H1 (cell line): ENCODE results near the gene CST8. TPM values are rescaled to one million over a fixed set of nuclear protein-coding genes. Genes with fewer than 3 reads are reported as not detected.

Experiments used
- CTCF ChIA-PET: fragments of 300-600 bp; sonication (Branson Sonifier 250); formaldehyde crosslinking; loops from one replicate; lab custom pipeline; 2021; ENCODE audit not compliant: partially characterized antibody; lab: Charles Lee
- POLR2A ChIA-PET: fragments of 300-600 bp; sonication (Branson Sonifier 250); formaldehyde crosslinking; loops from one replicate; lab custom pipeline; 2021; ENCODE audit warnings: inconsistent platforms; ENCODE audit not compliant: partially characterized antibody; lab: Charles Lee
- DNase-seq, 2 experiments: peaks; one replicate each; pipeline versions ENCODE4 v3.0.0 to v3.0.0-alpha.2; 2010 to 2022; ENCODE audit warnings: low spot score in 2 of 2, low read depth in 1 of 2, mixed read lengths in 1 of 2
- FAIRE-seq: peaks from 2 replicates; lab custom pipeline; 2011; peaks lifted over from hg19 to GRCh38; lab: Jason Lieb, UNC
- H2AFZ ChIP-seq: 2 replicates; pipeline ENCODE4 v1.8.1; 2012; ENCODE audit warnings: low read length, inconsistent platforms
- H2AK5ac ChIP-seq: 2 replicates; pipeline ENCODE4 v1.6.1; 2013; ENCODE audit warnings: low read depth, low read length
- H2BK120ac ChIP-seq: replicated peaks from 2 replicates; pipeline ENCODE3; 2013; ENCODE audit warnings: low read depth, low read length, inconsistent platforms
- H2BK12ac ChIP-seq: 2 replicates; pipeline ENCODE4 v1.6.1; 2013; ENCODE audit warnings: low read depth, low read length
- H2BK15ac ChIP-seq: 2 replicates; pipeline ENCODE4 v1.6.1; 2013; ENCODE audit warnings: low read length
- H2BK20ac ChIP-seq: 2 replicates; pipeline ENCODE4 v1.6.1; 2013; ENCODE audit warnings: low read length
- H2BK5ac ChIP-seq: 2 replicates; pipeline ENCODE4 v1.6.1; 2013; ENCODE audit warnings: low read depth, low read length
- H3K14ac ChIP-seq: 2 replicates; pipeline ENCODE4 v1.6.1; 2013; ENCODE audit warnings: inconsistent platforms; ENCODE audit not compliant: insufficient read length
- H3K18ac ChIP-seq: 2 replicates; pipeline ENCODE4 v1.6.1; 2013; ENCODE audit warnings: low read length; ENCODE audit errors: extremely low read depth
- H3K23ac ChIP-seq: 2 replicates; pipeline ENCODE4 v1.6.1; 2013; ENCODE audit warnings: inconsistent platforms; ENCODE audit not compliant: insufficient read length
- H3K23me2 ChIP-seq: 2 replicates; pipeline ENCODE4 v1.6.1; 2013; ENCODE audit warnings: low read depth, low read length
- H3K27ac ChIP-seq: 2 replicates; pipeline ENCODE4 v1.6.1; 2011; ENCODE audit warnings: low read depth, low read length, inconsistent platforms
- H3K27me3 ChIP-seq, 4 experiments: replicated peaks in 1 of 4; 1 replicate in 1 of 4; 2 replicates in 3 of 4; pipeline versions ENCODE4 v1.6.1 to v1.8.1; 2011 to 2013; ENCODE audit warnings: low read length in 3 of 4, mild to moderate bottlenecking in 3 of 4, inconsistent platforms in 2 of 4, mixed read lengths in 2 of 4, moderate library complexity in 1 of 4; ENCODE audit not compliant: control insufficient read depth in 3 of 4, insufficient read depth in 3 of 4; ENCODE audit errors: extremely low read depth in 1 of 4
- H3K36me3 ChIP-seq, 4 experiments: 2 replicates each; pipeline versions ENCODE4 v1.6.1 to v1.8.1; 2011 to 2013; ENCODE audit warnings: mild to moderate bottlenecking in 4 of 4, low read length in 3 of 4, moderate library complexity in 2 of 4, control low read depth in 1 of 4, inconsistent platforms in 1 of 4; ENCODE audit not compliant: insufficient read depth in 4 of 4, control insufficient read depth in 2 of 4
- H3K4ac ChIP-seq: replicated peaks from 2 replicates; pipeline ENCODE3; 2013; ENCODE audit warnings: low read length, low read depth, mixed read lengths, inconsistent platforms; ENCODE audit not compliant: insufficient read length
- H3K4me1 ChIP-seq, 4 experiments: replicated peaks in 1 of 4; 1 replicate in 1 of 4; 2 replicates in 3 of 4; pipeline versions ENCODE4 v1.6.1 to v1.8.1; 2011 to 2013; ENCODE audit warnings: low read length in 3 of 4, inconsistent platforms in 2 of 4, mixed read lengths in 1 of 4; ENCODE audit not compliant: insufficient read depth in 4 of 4, control insufficient read depth in 3 of 4
- H3K4me2 ChIP-seq, 2 experiments: 2 replicates each; pipeline versions ENCODE4 v1.6.1 to v1.8.1; 2011 to 2013; ENCODE audit warnings: low read depth in 2 of 2, low read length in 2 of 2, control low read depth in 1 of 2, inconsistent platforms in 1 of 2, mild to moderate bottlenecking in 1 of 2; ENCODE audit not compliant: insufficient read depth in 1 of 2
- H3K4me3 ChIP-seq, 4 experiments: fragments of 200-600, 300-600 bp in 1 of 4; sonication (generic), shearing (Covaris generic), sonication (Bioruptor Twin) in 1 of 4; 2 replicates each; pipeline versions ENCODE4 v1.5.1 to v1.8.1; 2011 to 2016; ENCODE audit warnings: low read length in 4 of 4, low read depth in 3 of 4, control low read depth in 2 of 4, inconsistent platforms in 2 of 4, mild to moderate bottlenecking in 2 of 4, mixed read lengths in 1 of 4, moderate library complexity in 1 of 4; ENCODE audit not compliant: insufficient read depth in 2 of 4; ENCODE audit errors: extremely low read depth in 1 of 4
- H3K56ac ChIP-seq: replicated peaks from 2 replicates; pipeline ENCODE3; 2013; ENCODE audit warnings: low read depth, mild to moderate bottlenecking, mixed read lengths, low read length, inconsistent platforms; ENCODE audit not compliant: insufficient read length
- H3K79me1 ChIP-seq: 2 replicates; pipeline ENCODE4 v1.6.1; 2013; ENCODE audit warnings: low read depth, low read length, control low read depth
- H3K79me2 ChIP-seq, 2 experiments: 2 replicates each; pipeline versions ENCODE4 v1.6.1 to v1.8.1; 2012 to 2013; ENCODE audit warnings: low read length in 2 of 2, mild to moderate bottlenecking in 2 of 2, inconsistent platforms in 1 of 2; ENCODE audit not compliant: insufficient read depth in 2 of 2, control insufficient read depth in 1 of 2
- H3K9ac ChIP-seq, 4 experiments: replicated peaks in 1 of 4; 1 replicate in 1 of 4; 2 replicates in 3 of 4; pipeline versions ENCODE4 v1.6.1 to v1.8.1; 2011 to 2013; ENCODE audit warnings: low read depth in 3 of 4, low read length in 3 of 4, control low read depth in 2 of 4, mild to moderate bottlenecking in 2 of 4, moderate library complexity in 2 of 4, inconsistent platforms in 1 of 4; ENCODE audit errors: extremely low read depth in 1 of 4
- H3K9me3 ChIP-seq, 2 experiments: 2 replicates each; pipeline versions ENCODE4 v1.6.1 to v1.8.1; 2012 to 2013; ENCODE audit warnings: mild to moderate bottlenecking in 2 of 2, moderate library complexity in 2 of 2, control low read depth in 1 of 2, inconsistent platforms in 1 of 2, low read depth in 1 of 2, low read length in 1 of 2, mixed read lengths in 1 of 2; ENCODE audit not compliant: insufficient read depth in 2 of 2
- H4K20me1 ChIP-seq, 2 experiments: replicated peaks in 1 of 2; 2 replicates each; pipeline versions ENCODE3 to v1.8.1; 2011 to 2013; ENCODE audit warnings: inconsistent platforms in 2 of 2, low read length in 2 of 2, mild to moderate bottlenecking in 1 of 2; ENCODE audit not compliant: insufficient read depth in 2 of 2, control insufficient read depth in 1 of 2
- H4K5ac ChIP-seq: 2 replicates; pipeline ENCODE4 v1.6.1; 2013; ENCODE audit warnings: low read length, low read depth, mixed read lengths, inconsistent platforms; ENCODE audit not compliant: insufficient read length
- H4K8ac ChIP-seq: 2 replicates; pipeline ENCODE4 v1.8.0; 2013; ENCODE audit warnings: mild to moderate bottlenecking, moderate library complexity, low read length, inconsistent platforms; ENCODE audit not compliant: insufficient read depth; ENCODE audit errors: extremely low read depth
- H4K91ac ChIP-seq: replicated peaks from 2 replicates; pipeline ENCODE3; 2013; ENCODE audit warnings: low read length, mixed read lengths, inconsistent platforms; ENCODE audit not compliant: insufficient read length
- GTF2F1 ChIP-seq: IDR thresholded peaks from 2 replicates; pipeline ENCODE4 v1.6.1; 2012; ENCODE audit warnings: low read depth, low read length, improper control_type of control experiment, borderline replicate concordance
- WGBS, 2 experiments: shearing (Covaris generic) in 1 of 2; methylation state at CpG; one replicate each; pipeline versions ENCODE4 v1.1.6 to v1.1.7; 2013 to 2015; ENCODE audit warnings: low lambda C conversion rate in 2 of 2, mixed read lengths in 2 of 2, inconsistent platforms in 1 of 2, low coverage in 1 of 2, missing lambda C conversion rate in 1 of 2; ENCODE audit not compliant: insufficient replicate concordance in 2 of 2, insufficient coverage in 1 of 2, insufficient read length in 1 of 2; ENCODE audit errors: extremely low coverage in 1 of 2, missing lambda C conversion rate in 1 of 2; 5-methylcytosine and 5-hydroxymethylcytosine counted together
- polyA plus RNA-seq, 7 experiments: library from polyadenylated mRNA; depleted of rRNA in 3 of 7; stranded (reverse) in 5 of 7; unstranded in 2 of 7; fragments of >200 nt in 5 of 7; fragments of 200-250 nt in 2 of 7; gene quantifications; 1 replicate in 5 of 7; 2 replicates in 1 of 7; 4 replicates in 1 of 7; pipeline versions ENCODE4 v1.2.1 to v1.2.3, GENCODE V29; 2011 to 2013; ENCODE audit warnings: missing spikeins in 2 of 7, mixed read lengths in 2 of 7
- total RNA-seq: library from RNA; stranded (reverse); fragmentation: NEBNext Ultra II Directional; extraction: Animal tissue kit (Norgen Biotek cat#: 25700); gene quantifications from 2 replicates; pipeline ENCODE4 v1.2.1, GENCODE V29; 2021

The CST8 gene
- total and polyA plus RNA-seq, 2 of the 8 experiments (the other 6 are each of a cell fraction or from before 2014, with no cell fraction given) = not detected

DNA sequence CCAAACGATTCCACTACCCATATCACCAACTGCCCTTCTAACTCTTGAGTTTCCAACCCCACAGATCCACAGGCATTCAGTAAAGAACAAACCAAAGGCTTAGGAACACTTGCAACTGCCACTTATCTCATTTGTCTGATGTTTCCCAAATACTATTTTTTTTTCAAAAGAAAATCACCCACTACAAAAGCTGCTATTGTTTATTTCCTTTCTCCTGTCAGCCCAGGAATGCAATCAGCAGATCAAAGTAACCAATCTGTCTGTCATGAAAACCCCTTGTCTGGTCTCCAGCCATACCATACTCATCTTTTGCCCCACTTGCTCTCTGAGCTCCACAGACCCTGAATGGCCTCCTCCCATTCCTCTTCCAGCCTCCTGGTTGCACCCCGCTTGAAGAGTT, 8.8 kb upstream of the CST8 start:
- Histone ChIP-seq H2AFZ (no peak overlapping the region), H4K5ac (no peak overlapping the region), H3K56ac (no peak overlapping the region), H3K4me3 (no peak overlapping the region), H2BK15ac (no peak overlapping the region), H2BK12ac (0 out of 2 replicates have a peak overlapping the region, but pooled peaks have one; percentile 60), H3K27ac (no peak overlapping the region), H2BK5ac (no peak overlapping the region), H3K27me3 (no peaks in the 10 kb centered on the region; a peak in 1 of 7 replicates), H3K4me2 (no peak overlapping the region), H4K8ac (no peak overlapping the region), H3K79me2 (no peaks in the 10 kb centered on the region), H3K79me1 (no peaks in the 10 kb centered on the region), H3K14ac (no peak overlapping the region), H3K23ac (no peak overlapping the region), H2AK5ac (no peak overlapping the region), H2BK120ac (no peak overlapping the region), H3K9me3 (peaks cover 2 to 5% of the 10 kb centered on the region in 2 experiments; a peak in 2 of 4 replicates), H4K91ac (no peak overlapping the region), H2BK20ac (no peak overlapping the region; the same call in 1 of the 2 replicates), H3K9ac (no peak overlapping the region), H3K4me1 (peaks cover 0 to 5% (median 1%) of the 10 kb centered on the region in 4 experiments; a peak in 2 of 7 replicates), H3K4ac (peak overlapping the region; percentile 32), H3K36me3 (no peaks in the 10 kb centered on the region), H4K20me1 (no peaks in the 10 kb centered on the region), H3K23me2 (no peaks in the 10 kb centered on the region; the same call in 1 of the 2 replicates)
- POLR2A ChIA-PET = no interaction called here
- FAIRE-seq = no peak
- WGBS, 2 experiments = 88% methylated on average over 2 of the region's 2 CpGs; no CpG with 5 or more reads in 1 of the 2 experiments
- TF ChIP-seq GTF2F1 = no peak
- TF ChIP-seq, all 59 proteins: peak for 0
- peak overlapping the region; percentile 48; the same call in 1 of the 2 replicates for H3K18ac ChIP-seq
- DNase-seq = no peak
- CTCF ChIA-PET = interaction anchor here (1.0 kb wide), 1 partner anchor 125 kb away, joined by 4 read pairs; no protein-coding TSS in a partner anchor
